ENCODE measurements around the gene LAMC2. TPM values are rescaled to one million over a fixed set of nuclear protein-coding genes. Genes with fewer than 3 reads are reported as not detected.

The LAMC2 gene
- total RNA-seq, 2 donors from 2014 or later = 9.3 to 11.6 TPM

- H3K27ac ChIP-seq = no peak overlapping the region
- H3K4me1 ChIP-seq (replicated peaks) = no peaks in the 10 kb centered on the region
- no peaks in the 10 kb centered on the region for H3K27me3 ChIP-seq (replicated peaks; ENCODE audit: insufficient read depth)
- no peaks in the 10 kb centered on the region for H3K36me3 ChIP-seq
- DNase-seq (ENCODE audit: low spot score) = no peak
- TF ChIP-seq POLR2AphosphoS5 (IDR thresholded peaks at IDR 0.05) (no peak), POLR2A (IDR thresholded peaks at IDR 0.05) (no peak)
- TF ChIP-seq, protein P1, sequence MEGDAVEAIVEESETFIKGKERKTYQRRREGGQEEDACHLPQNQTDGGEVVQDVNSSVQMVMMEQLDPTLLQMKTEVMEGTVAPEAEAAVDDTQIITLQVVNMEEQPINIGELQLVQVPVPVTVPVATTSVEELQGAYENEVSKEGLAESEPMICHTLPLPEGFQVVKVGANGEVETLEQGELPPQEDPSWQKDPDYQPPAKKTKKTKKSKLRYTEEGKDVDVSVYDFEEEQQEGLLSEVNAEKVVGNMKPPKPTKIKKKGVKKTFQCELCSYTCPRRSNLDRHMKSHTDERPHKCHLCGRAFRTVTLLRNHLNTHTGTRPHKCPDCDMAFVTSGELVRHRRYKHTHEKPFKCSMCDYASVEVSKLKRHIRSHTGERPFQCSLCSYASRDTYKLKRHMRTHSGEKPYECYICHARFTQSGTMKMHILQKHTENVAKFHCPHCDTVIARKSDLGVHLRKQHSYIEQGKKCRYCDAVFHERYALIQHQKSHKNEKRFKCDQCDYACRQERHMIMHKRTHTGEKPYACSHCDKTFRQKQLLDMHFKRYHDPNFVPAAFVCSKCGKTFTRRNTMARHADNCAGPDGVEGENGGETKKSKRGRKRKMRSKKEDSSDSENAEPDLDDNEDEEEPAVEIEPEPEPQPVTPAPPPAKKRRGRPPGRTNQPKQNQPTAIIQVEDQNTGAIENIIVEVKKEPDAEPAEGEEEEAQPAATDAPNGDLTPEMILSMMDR (IDR thresholded peaks at IDR 0.05) = no peak
- H3K4me3 ChIP-seq = no peak overlapping the region
- intact Hi-C loops (cut with DNase I) = loop anchor here (5.0 kb wide), 1 partner anchor 92 kb away; no protein-coding TSS in a partner anchor
- H3K9me3 ChIP-seq = no peaks in the 10 kb centered on the region
Observed at GRCh38 chr1:183140633-183141032, 45.4 kb upstream of the LAMC2 start.

DNA sequence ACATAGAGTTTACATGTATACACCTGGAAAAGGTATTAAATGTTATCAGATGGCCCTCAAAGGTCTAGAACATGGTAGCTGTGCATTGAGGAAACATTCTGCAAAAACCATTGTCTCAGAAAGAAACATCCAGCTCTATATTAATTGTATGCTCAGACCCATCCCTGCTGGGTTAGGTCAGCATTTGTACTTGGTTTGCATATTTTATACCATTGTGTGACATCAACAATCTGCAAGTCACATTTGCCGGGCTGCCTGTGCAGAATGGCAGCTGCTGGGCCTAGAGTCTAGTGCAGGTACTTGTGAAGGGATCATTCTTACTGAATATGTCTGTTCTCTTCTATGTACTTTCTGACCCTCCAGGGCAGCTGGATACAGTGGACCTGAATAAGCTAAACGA lies 43.9 kb upstream of the LAMC2 start:
- H3K9me3 ChIP-seq = no peaks in the 10 kb centered on the region
- WGBS = 76% methylated on average over 2 of the region's 2 CpGs
- H3K4me3 ChIP-seq = no peak overlapping the region
- TF ChIP-seq, protein P1 (IDR thresholded peaks at IDR 0.05) = no peak
- TF ChIP-seq POLR2A (IDR thresholded peaks at IDR 0.05) (no peak), POLR2AphosphoS5 (IDR thresholded peaks at IDR 0.05) (no peak)
- H3K27me3 ChIP-seq (replicated peaks; ENCODE audit: insufficient read depth) = no peaks in the 10 kb centered on the region
- no peaks in the 10 kb centered on the region for H3K36me3 ChIP-seq
- intact Hi-C loops (cut with DNase I) = loop anchor here (5.0 kb wide), 1 partner anchor 90 kb away; no protein-coding TSS in a partner anchor
- no peak for DNase-seq (ENCODE audit: low spot score)
- H3K27ac ChIP-seq = no peak overlapping the region
- H3K4me1 ChIP-seq (replicated peaks) = no peaks in the 10 kb centered on the region

- H3K4me1 ChIP-seq (replicated peaks) = no peaks in the 10 kb centered on the region
- intact Hi-C loops (cut with DNase I) = loop anchor here (5.0 kb wide), 1 partner anchor 89 kb away; no protein-coding TSS in a partner anchor
- no peaks in the 10 kb centered on the region for H3K27me3 ChIP-seq (replicated peaks; ENCODE audit: insufficient read depth)
- WGBS = 54% methylated on average over 7 of the region's 7 CpGs
- DNase-seq (ENCODE audit: low spot score) = no peak
- H3K36me3 ChIP-seq = no peaks in the 10 kb centered on the region
- no peak overlapping the region for H3K4me3 ChIP-seq
- no peaks in the 10 kb centered on the region for H3K9me3 ChIP-seq
- no peak overlapping the region for H3K27ac ChIP-seq
- TF ChIP-seq, protein P1 (IDR thresholded peaks at IDR 0.05) = no peak
- no peak for TF ChIP-seq POLR2A (IDR thresholded peaks at IDR 0.05)
- no peak for TF ChIP-seq POLR2AphosphoS5 (IDR thresholded peaks at IDR 0.05)
Observed at GRCh38 chr1:183143576-183144315, 42.3 kb upstream of the LAMC2 start.

- no peak overlapping the region for H3K4me3 ChIP-seq
- H3K27me3 ChIP-seq (replicated peaks; ENCODE audit: insufficient read depth) = no peaks in the 10 kb centered on the region
- H3K27ac ChIP-seq = no peak overlapping the region
- H3K9me3 ChIP-seq = no peaks in the 10 kb centered on the region
- H3K36me3 ChIP-seq = no peaks in the 10 kb centered on the region
- no peak for TF ChIP-seq POLR2A (IDR thresholded peaks at IDR 0.05)
- TF ChIP-seq, protein P1 (IDR thresholded peaks at IDR 0.05) = no peak
- TF ChIP-seq POLR2AphosphoS5 (IDR thresholded peaks at IDR 0.05) = no peak
- DNase-seq (ENCODE audit: low spot score) = no peak
- H3K4me1 ChIP-seq (replicated peaks) = no peaks in the 10 kb centered on the region
- WGBS = 60% methylated on average over 3 of the region's 3 CpGs
- intact Hi-C loops (cut with DNase I) = loop anchor here (5.0 kb wide), 1 partner anchor 88 kb away; no protein-coding TSS in a partner anchor
Observed at GRCh38 chr1:183144752-183145151, 41.3 kb upstream of the LAMC2 start.

- H3K4me3 ChIP-seq = no peak overlapping the region
- H3K9me3 ChIP-seq = no peaks in the 10 kb centered on the region
- H3K4me1 ChIP-seq (replicated peaks) = no peaks in the 10 kb centered on the region
- 79% methylated on average over 2 of the region's 2 CpGs for WGBS
- TF ChIP-seq, protein P1 (IDR thresholded peaks at IDR 0.05) = no peak
- TF ChIP-seq POLR2A (IDR thresholded peaks at IDR 0.05) (no peak), POLR2AphosphoS5 (IDR thresholded peaks at IDR 0.05) (no peak)
- H3K27me3 ChIP-seq (replicated peaks; ENCODE audit: insufficient read depth) = no peaks in the 10 kb centered on the region
- intact Hi-C loops (cut with DNase I) = no loop called here
- no peak for DNase-seq (ENCODE audit: low spot score)
- H3K36me3 ChIP-seq = no peaks in the 10 kb centered on the region
- H3K27ac ChIP-seq = no peak overlapping the region
Observed at GRCh38 chr1:183147735-183148134, 38.3 kb upstream of the LAMC2 start.

Data from prostate gland (tissue), 2 donors.